HEK293 (cell line): ENCODE results near the gene SMC3.
A peak's percentile ranks its signal among the peaks of the same experiment; 100 is the strongest.

Experiments
- CTCF ChIA-PET: fragments of 350-600 bp; formaldehyde crosslinking; extraction: SDS; loops from one replicate; lab custom pipeline; 2021; ENCODE audit warnings: antibody characterized with exemption; lab: Yijun Ruan, JAX
- POLR2A ChIA-PET: fragments of 300-600 bp; formaldehyde crosslinking; extraction: SDS; loops from one replicate; lab custom pipeline; 2020; ENCODE audit warnings: antibody characterized with exemption, inconsistent platforms; lab: Yijun Ruan, JAX
- H3K27ac ChIP-seq: fragments of 200-500 bp; sonication (Bioruptor generic); 2 replicates; pipeline ENCODE4 v1.5.1; 2014; ENCODE audit warnings: low read depth, low read length, control low read depth, inconsistent platforms; ENCODE audit errors: extremely low read depth
- H3K36me3 ChIP-seq, 2 experiments: fragments of 200-500 bp in 1 of 2; sonication (Bioruptor generic) in 1 of 2; 1 replicate in 1 of 2; 2 replicates in 1 of 2; pipeline ENCODE4 v1.5.1; 2014 to 2017; ENCODE audit warnings: inconsistent platforms in 2 of 2, low read length in 2 of 2; ENCODE audit not compliant: control insufficient read depth in 2 of 2, insufficient read depth in 1 of 2
- H3K4me1 ChIP-seq: fragments of 200-500 bp; sonication (Bioruptor generic); 2 replicates; pipeline ENCODE4 v1.5.1; 2014; ENCODE audit warnings: mild to moderate bottlenecking, low read length, inconsistent platforms; ENCODE audit not compliant: control insufficient read depth, insufficient read depth
- H3K4me3 ChIP-seq: 2 replicates; pipeline ENCODE4 v1.5.1; 2011; ENCODE audit warnings: low read depth, mild to moderate bottlenecking, control low read depth, low read length, moderate library complexity
- H3K9me3 ChIP-seq: fragments of 200-500 bp; sonication (Bioruptor generic); 2 replicates; pipeline ENCODE4 v1.5.1; 2014; ENCODE audit warnings: low read depth, low read length, inconsistent platforms; ENCODE audit not compliant: control insufficient read depth, insufficient read depth
- BCL11A ChIP-seq: fragments of 450-650 bp; formaldehyde crosslinking; IDR thresholded peaks from 2 replicates; pipeline ENCODE4 v1.5.1; 2016; ENCODE audit warnings: low read depth, missing biosample characterization, missing genetic modification characterization
- GLI2 ChIP-seq: fragments of 450-650 bp; formaldehyde crosslinking; IDR thresholded peaks from 2 replicates; pipeline ENCODE4; 2017; ENCODE audit warnings: missing biosample characterization, missing genetic modification characterization, low read depth, borderline replicate concordance
- HOXD13 ChIP-seq: sonication (generic); formaldehyde crosslinking; IDR thresholded peaks from 2 replicates; pipeline ENCODE4 v1.8.0; 2022; ENCODE audit warnings: missing genetic modification reagents, borderline replicate concordance
- KLF8 ChIP-seq: fragments of 450-650 bp; formaldehyde crosslinking; IDR thresholded peaks from 2 replicates; pipeline ENCODE4 v1.5.1; 2016; ENCODE audit warnings: missing biosample characterization, missing genetic modification characterization
- SCRT1 ChIP-seq: fragments of 450-650 bp; formaldehyde crosslinking; IDR thresholded peaks from 2 replicates; pipeline ENCODE4 v1.5.1; 2016; ENCODE audit warnings: missing biosample characterization, missing genetic modification characterization, borderline replicate concordance
- SCRT2 ChIP-seq: fragments of 450-650 bp; formaldehyde crosslinking; IDR thresholded peaks from 2 replicates; pipeline ENCODE4 v1.5.1; 2016; ENCODE audit warnings: missing biosample characterization, missing genetic modification characterization
- WT1 ChIP-seq: fragments of 450-650 bp; formaldehyde crosslinking; IDR thresholded peaks from 2 replicates; pipeline ENCODE4 v1.5.1; 2016; ENCODE audit warnings: missing biosample characterization, missing genetic modification characterization
- YY1 ChIP-seq: fragments of 450-650 bp; formaldehyde crosslinking; IDR thresholded peaks from 2 replicates; pipeline ENCODE4 v1.5.1; 2018; ENCODE audit warnings: missing biosample characterization, missing genetic modification characterization
- ZBTB20 ChIP-seq: fragments of 450-650 bp; formaldehyde crosslinking; IDR thresholded peaks from 2 replicates; pipeline ENCODE4 v1.5.1; 2016; ENCODE audit warnings: missing biosample characterization, missing genetic modification characterization
- ZBTB8A ChIP-seq: fragments of 450-650 bp; formaldehyde crosslinking; IDR thresholded peaks from 2 replicates; pipeline ENCODE4 v1.5.1; 2016; ENCODE audit warnings: missing biosample characterization, missing genetic modification characterization
- ZIC2 ChIP-seq: fragments of 450-650 bp; formaldehyde crosslinking; IDR thresholded peaks from 2 replicates; pipeline ENCODE4 v1.5.1; 2016; ENCODE audit warnings: missing biosample characterization, missing genetic modification characterization
- ZNF114 ChIP-seq: fragments of 450-650 bp; formaldehyde crosslinking; IDR thresholded peaks from 2 replicates; pipeline ENCODE4 v1.5.0; 2017; ENCODE audit warnings: missing biosample characterization, missing genetic modification characterization
- ZNF169 ChIP-seq: fragments of 450-650 bp; formaldehyde crosslinking; IDR thresholded peaks from 2 replicates; pipeline ENCODE4 v1.5.1; 2016; ENCODE audit warnings: missing biosample characterization, missing genetic modification characterization
- ZNF366 ChIP-seq: fragments of 450-650 bp; formaldehyde crosslinking; conservative IDR thresholded peaks from 2 replicates; pipeline ENCODE4 v1.5.1; 2016; ENCODE audit warnings: missing biosample characterization, missing genetic modification characterization
- ZNF433 ChIP-seq: fragments of 450-650 bp; formaldehyde crosslinking; IDR thresholded peaks from 2 replicates; pipeline ENCODE4 v1.5.1; 2016; ENCODE audit warnings: missing biosample characterization, missing genetic modification characterization, low read depth
- ZNF510 ChIP-seq: fragments of 450-650 bp; formaldehyde crosslinking; IDR thresholded peaks from 2 replicates; pipeline ENCODE4 v1.5.1; 2018; ENCODE audit warnings: mild to moderate bottlenecking, missing genetic modification characterization, missing biosample characterization; ENCODE audit not compliant: insufficient replicate concordance
- ZNF629 ChIP-seq: fragments of 450-650 bp; formaldehyde crosslinking; IDR thresholded peaks from 2 replicates; pipeline ENCODE4 v1.5.1; 2017; ENCODE audit warnings: missing biosample characterization, missing genetic modification characterization
- ZNF654 ChIP-seq: fragments of 450-650 bp; formaldehyde crosslinking; IDR thresholded peaks from 2 replicates; pipeline ENCODE4 v1.5.1; 2016; ENCODE audit warnings: low read depth, missing biosample characterization, missing genetic modification characterization
- ZNF664 ChIP-seq: fragments of 450-650 bp; formaldehyde crosslinking; IDR thresholded peaks from 2 replicates; pipeline ENCODE4 v1.5.1; 2016; ENCODE audit warnings: missing biosample characterization, missing genetic modification characterization
- ZNF677 ChIP-seq: fragments of 450-650 bp; IDR thresholded peaks from 2 replicates; pipeline ENCODE4 v1.5.0; 2018; ENCODE audit warnings: missing biosample characterization, mild to moderate bottlenecking, missing genetic modification characterization, moderate library complexity
- ZNF776 ChIP-seq: fragments of 450-650 bp; formaldehyde crosslinking; IDR thresholded peaks from 2 replicates; pipeline ENCODE4 v1.5.0; 2017; ENCODE audit warnings: missing biosample characterization, missing genetic modification characterization, borderline replicate concordance
- ZNF843 ChIP-seq: fragments of 450-650 bp; formaldehyde crosslinking; IDR thresholded peaks from 2 replicates; pipeline ENCODE4 v1.5.1; 2016; ENCODE audit warnings: missing biosample characterization, missing genetic modification characterization
- TF ChIP-seq, protein P1 (sequence below): fragments of 450-650 bp; formaldehyde crosslinking; IDR thresholded peaks from 2 replicates; pipeline ENCODE4 v1.5.1; 2016; ENCODE audit warnings: missing biosample characterization, missing genetic modification characterization
- TF ChIP-seq, protein P2 (sequence below): fragments of 450-650 bp; formaldehyde crosslinking; IDR thresholded peaks from 2 replicates; pipeline ENCODE4 v1.5.1; 2016; ENCODE audit warnings: missing biosample characterization, missing genetic modification characterization
- TF ChIP-seq, protein P3 (sequence below): fragments of 450-650 bp; formaldehyde crosslinking; IDR thresholded peaks from 2 replicates; pipeline ENCODE4 v1.5.1; 2016; ENCODE audit warnings: missing biosample characterization, missing genetic modification characterization
- TF ChIP-seq, protein P4 (sequence below): fragments of 450-650 bp; formaldehyde crosslinking; IDR thresholded peaks from 2 replicates; pipeline ENCODE4 v1.5.1; 2016; ENCODE audit warnings: missing biosample characterization, missing genetic modification characterization
- TF ChIP-seq, protein P5 (sequence below): fragments of 450-650 bp; IDR thresholded peaks from 2 replicates; pipeline ENCODE4 v1.5.1; 2018; ENCODE audit warnings: missing biosample characterization, missing genetic modification characterization
- TF ChIP-seq, protein P6 (sequence below): fragments of 450-650 bp; formaldehyde crosslinking; IDR thresholded peaks from 2 replicates; pipeline ENCODE4 v1.5.1; 2016; ENCODE audit warnings: missing biosample characterization, missing genetic modification characterization

SMC3 gene

DNA sequence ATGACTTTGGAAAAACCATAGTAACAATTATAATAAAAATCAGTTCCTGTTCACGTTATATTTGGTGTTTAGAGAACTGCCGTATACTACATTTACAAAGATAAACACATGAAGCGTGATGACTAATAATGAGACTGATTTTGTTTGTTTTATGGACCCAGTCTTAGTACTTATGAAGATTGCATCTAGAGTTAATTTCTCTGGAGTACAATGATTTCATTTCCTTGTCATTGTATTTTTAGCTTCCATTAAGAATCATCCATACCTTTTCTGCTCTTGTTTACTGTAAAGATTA lies 79.6 kb downstream of the SMC3 start:
- Histone ChIP-seq H3K4me3 (no peak overlapping the region), H3K9me3 (no peaks in the 10 kb centered on the region), H3K36me3 (no peaks in the 10 kb centered on the region), H3K4me1 (peaks cover 49% of the 10 kb centered on the region), H3K27ac (peak overlapping the region; percentile 85; the same call in 1 of the 2 replicates)
- ChIA-PET POLR2A (no interaction called here), CTCF (interaction anchor here (0.6 to 1.8 kb wide), 5 partner anchors 23 to 47 kb away, joined by 3 to 14 read pairs (median 3); no protein-coding TSS in a partner anchor)
- peak; percentile 88 for TF ChIP-seq ZNF366 (tag by site-specific recombination)
- TF ChIP-seq, protein P1, sequence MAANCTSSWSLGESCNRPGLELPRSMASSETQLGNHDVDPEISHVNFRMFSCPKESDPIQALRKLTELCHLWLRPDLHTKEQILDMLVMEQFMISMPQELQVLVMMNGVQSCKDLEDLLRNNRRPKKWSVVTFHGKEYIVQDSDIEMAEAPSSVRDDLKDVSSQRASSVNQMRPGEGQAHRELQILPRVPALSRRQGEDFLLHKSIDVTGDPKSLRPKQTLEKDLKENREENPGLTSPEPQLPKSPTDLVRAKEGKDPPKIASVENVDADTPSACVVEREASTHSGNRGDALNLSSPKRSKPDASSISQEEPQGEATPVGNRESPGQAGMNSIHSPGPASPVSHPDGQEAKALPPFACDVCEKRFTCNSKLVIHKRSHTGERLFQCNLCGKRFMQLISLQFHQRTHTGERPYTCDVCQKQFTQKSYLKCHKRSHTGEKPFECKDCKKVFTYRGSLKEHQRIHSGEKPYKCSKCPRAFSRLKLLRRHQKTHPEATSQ (tag by site-specific recombination): no peak
- no peak for TF ChIP-seq ZIC2
- TF ChIP-seq WT1 (tag by site-specific recombination): peak; percentile 58; the same call in 1 of the 2 replicates
- TF ChIP-seq ZBTB20 (tag by site-specific recombination): no peak
- 0 out of 2 replicates have a peak, but pooled peaks have one; percentile 32 for TF ChIP-seq BCL11A (tag by site-specific recombination)
- TF ChIP-seq SCRT2: no peak
- TF ChIP-seq ZBTB8A (tag by site-specific recombination): no peak
- TF ChIP-seq HOXD13: no peak
- no peak for TF ChIP-seq ZNF114 (tag by site-specific recombination)
- TF ChIP-seq ZNF433 (tag by site-specific recombination): no peak
- TF ChIP-seq, protein P2, sequence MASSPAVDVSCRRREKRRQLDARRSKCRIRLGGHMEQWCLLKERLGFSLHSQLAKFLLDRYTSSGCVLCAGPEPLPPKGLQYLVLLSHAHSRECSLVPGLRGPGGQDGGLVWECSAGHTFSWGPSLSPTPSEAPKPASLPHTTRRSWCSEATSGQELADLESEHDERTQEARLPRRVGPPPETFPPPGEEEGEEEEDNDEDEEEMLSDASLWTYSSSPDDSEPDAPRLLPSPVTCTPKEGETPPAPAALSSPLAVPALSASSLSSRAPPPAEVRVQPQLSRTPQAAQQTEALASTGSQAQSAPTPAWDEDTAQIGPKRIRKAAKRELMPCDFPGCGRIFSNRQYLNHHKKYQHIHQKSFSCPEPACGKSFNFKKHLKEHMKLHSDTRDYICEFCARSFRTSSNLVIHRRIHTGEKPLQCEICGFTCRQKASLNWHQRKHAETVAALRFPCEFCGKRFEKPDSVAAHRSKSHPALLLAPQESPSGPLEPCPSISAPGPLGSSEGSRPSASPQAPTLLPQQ (tag by site-specific recombination): peak; percentile 24
- peak; percentile 59 for TF ChIP-seq KLF8 (tag by site-specific recombination)
- TF ChIP-seq ZNF629 (tag by site-specific recombination): peak; percentile 73
- no peak for TF ChIP-seq SCRT1 (tag by site-specific recombination)
- TF ChIP-seq ZNF843 (tag by site-specific recombination): peak; percentile 57
- TF ChIP-seq ZNF677 (tag by site-specific recombination): no peak
- TF ChIP-seq ZNF664 (tag by site-specific recombination): no peak
- peak; percentile 20; the same call in 1 of the 2 replicates for TF ChIP-seq GLI2 (tag by site-specific recombination)
- TF ChIP-seq, protein P3, sequence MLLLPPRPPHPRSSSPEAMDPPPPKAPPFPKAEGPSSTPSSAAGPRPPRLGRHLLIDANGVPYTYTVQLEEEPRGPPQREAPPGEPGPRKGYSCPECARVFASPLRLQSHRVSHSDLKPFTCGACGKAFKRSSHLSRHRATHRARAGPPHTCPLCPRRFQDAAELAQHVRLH: no peak
- TF ChIP-seq YY1 (tag by site-specific recombination): no peak
- TF ChIP-seq ZNF169: no peak
- TF ChIP-seq, protein P4, sequence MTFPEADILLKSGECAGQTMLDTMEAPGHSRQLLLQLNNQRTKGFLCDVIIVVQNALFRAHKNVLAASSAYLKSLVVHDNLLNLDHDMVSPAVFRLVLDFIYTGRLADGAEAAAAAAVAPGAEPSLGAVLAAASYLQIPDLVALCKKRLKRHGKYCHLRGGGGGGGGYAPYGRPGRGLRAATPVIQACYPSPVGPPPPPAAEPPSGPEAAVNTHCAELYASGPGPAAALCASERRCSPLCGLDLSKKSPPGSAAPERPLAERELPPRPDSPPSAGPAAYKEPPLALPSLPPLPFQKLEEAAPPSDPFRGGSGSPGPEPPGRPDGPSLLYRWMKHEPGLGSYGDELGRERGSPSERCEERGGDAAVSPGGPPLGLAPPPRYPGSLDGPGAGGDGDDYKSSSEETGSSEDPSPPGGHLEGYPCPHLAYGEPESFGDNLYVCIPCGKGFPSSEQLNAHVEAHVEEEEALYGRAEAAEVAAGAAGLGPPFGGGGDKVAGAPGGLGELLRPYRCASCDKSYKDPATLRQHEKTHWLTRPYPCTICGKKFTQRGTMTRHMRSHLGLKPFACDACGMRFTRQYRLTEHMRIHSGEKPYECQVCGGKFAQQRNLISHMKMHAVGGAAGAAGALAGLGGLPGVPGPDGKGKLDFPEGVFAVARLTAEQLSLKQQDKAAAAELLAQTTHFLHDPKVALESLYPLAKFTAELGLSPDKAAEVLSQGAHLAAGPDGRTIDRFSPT (tag by site-specific recombination): peak; percentile 58; the same call in 1 of the 2 replicates
- TF ChIP-seq ZNF510 (tag by site-specific recombination): no peak
- TF ChIP-seq, protein P5, sequence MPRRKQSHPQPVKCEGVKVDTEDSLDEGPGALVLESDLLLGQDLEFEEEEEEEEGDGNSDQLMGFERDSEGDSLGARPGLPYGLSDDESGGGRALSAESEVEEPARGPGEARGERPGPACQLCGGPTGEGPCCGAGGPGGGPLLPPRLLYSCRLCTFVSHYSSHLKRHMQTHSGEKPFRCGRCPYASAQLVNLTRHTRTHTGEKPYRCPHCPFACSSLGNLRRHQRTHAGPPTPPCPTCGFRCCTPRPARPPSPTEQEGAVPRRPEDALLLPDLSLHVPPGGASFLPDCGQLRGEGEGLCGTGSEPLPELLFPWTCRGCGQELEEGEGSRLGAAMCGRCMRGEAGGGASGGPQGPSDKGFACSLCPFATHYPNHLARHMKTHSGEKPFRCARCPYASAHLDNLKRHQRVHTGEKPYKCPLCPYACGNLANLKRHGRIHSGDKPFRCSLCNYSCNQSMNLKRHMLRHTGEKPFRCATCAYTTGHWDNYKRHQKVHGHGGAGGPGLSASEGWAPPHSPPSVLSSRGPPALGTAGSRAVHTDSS (tag by site-specific recombination): no peak
- TF ChIP-seq, protein P6, sequence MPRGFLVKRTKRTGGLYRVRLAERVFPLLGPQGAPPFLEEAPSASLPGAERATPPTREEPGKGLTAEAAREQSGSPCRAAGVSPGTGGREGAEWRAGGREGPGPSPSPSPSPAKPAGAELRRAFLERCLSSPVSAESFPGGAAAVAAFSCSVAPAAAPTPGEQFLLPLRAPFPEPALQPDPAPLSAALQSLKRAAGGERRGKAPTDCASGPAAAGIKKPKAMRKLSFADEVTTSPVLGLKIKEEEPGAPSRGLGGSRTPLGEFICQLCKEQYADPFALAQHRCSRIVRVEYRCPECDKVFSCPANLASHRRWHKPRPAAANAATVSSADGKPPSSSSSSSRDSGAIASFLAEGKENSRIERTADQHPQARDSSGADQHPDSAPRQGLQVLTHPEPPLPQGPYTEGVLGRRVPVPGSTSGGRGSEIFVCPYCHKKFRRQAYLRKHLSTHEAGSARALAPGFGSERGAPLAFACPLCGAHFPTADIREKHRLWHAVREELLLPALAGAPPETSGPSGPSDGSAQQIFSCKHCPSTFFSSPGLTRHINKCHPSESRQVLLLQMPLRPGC: peak; percentile 67
- TF ChIP-seq ZNF654 (tag by site-specific recombination): 0 out of 2 replicates have a peak, but pooled peaks have one; percentile 8
- TF ChIP-seq ZNF776 (tag by site-specific recombination): no peak
